Measurements from ENCODE around the gene SYS1.

Gene SYS1

GRCh38 chr20:45362804-45363610, at the start of gene SYS1:
Gene SYS1 (plus strand): TSS chr20:45363156. CDS start chr20:45363532, 376 bp downstream.
- DNase-seq (ENCODE audit: low spot score), result peak; percentile 99

GRCh38 chr20:45313943-45314342, 49.0 kb upstream of the SYS1 start:
- DNase-seq (ENCODE audit: low spot score), result no peak

- no peak for DNase-seq (ENCODE audit: low spot score)
Measured at GRCh38 chr20:45315672-45316071, 47.3 kb upstream of the SYS1 start.

GRCh38 chr20:45316150-45317080, 46.5 kb upstream of the SYS1 start:
- no peak for DNase-seq (ENCODE audit: low spot score)

GRCh38 chr20:45317826-45318225, 45.1 kb upstream of the SYS1 start:
- no peak for DNase-seq (ENCODE audit: low spot score)

- no peak for DNase-seq (ENCODE audit: low spot score)
Measured at GRCh38 chr20:45318386-45318939, 44.5 kb upstream of the SYS1 start.

GRCh38 chr20:45318948-45319347, 44.0 kb upstream of the SYS1 start:
- no peak for DNase-seq (ENCODE audit: low spot score)

GRCh38 chr20:45320948-45321595, 41.9 kb upstream of the SYS1 start:
- DNase-seq (ENCODE audit: low spot score), result no peak

GRCh38 chr20:45322952-45323383, 40.0 kb upstream of the SYS1 start:
- DNase-seq (ENCODE audit: low spot score), result peak; percentile 81

- DNase-seq (ENCODE audit: low spot score), result no peak
Measured at GRCh38 chr20:45323731-45324130, 39.2 kb upstream of the SYS1 start.

GRCh38 chr20:45325371-45325770, 37.6 kb upstream of the SYS1 start:
- DNase-seq (ENCODE audit: low spot score), result no peak

GRCh38 chr20:45328451-45328850, 34.5 kb upstream of the SYS1 start:
- DNase-seq (ENCODE audit: low spot score), result peak; percentile 87

- no peak for DNase-seq (ENCODE audit: low spot score)
Measured at GRCh38 chr20:45329497-45330319, 33.2 kb upstream of the SYS1 start.

- peak; percentile 89 for DNase-seq (ENCODE audit: low spot score)
Measured at GRCh38 chr20:45330476-45330875, 32.5 kb upstream of the SYS1 start.

- DNase-seq (ENCODE audit: low spot score), result no peak
Measured at GRCh38 chr20:45336530-45337366, 26.2 kb upstream of the SYS1 start.

GRCh38 chr20:45337367-45338120, 25.4 kb upstream of the SYS1 start:
- no peak for DNase-seq (ENCODE audit: low spot score)

- no peak for DNase-seq (ENCODE audit: low spot score)
Measured at GRCh38 chr20:45338121-45339030, 24.6 kb upstream of the SYS1 start.

- DNase-seq (ENCODE audit: low spot score), result no peak
Measured at GRCh38 chr20:45339084-45339483, 23.9 kb upstream of the SYS1 start.
